NCI-H524 (cell line): Measurements from ENCODE around the gene BAHCC1.
A peak's percentile ranks its signal among the peaks of the same experiment; 100 is the strongest.
"Not testable (repeated sequence)": the region's sequence is repeated elsewhere in the genome, so short reads cannot be mapped to it uniquely, and the experiment has no call there.

Experiments
- DNase-seq, 2 experiments: peaks; one replicate each; lab custom pipeline; 2025; lab: John Stamatoyannopoulos, UW

BAHCC1 gene

GRCh38 chr17:81394921-81395599 is at the start of gene BAHCC1:
Gene BAHCC1, plus strand, starts transcription at chr17:81395457. Its CDS starts 4,283 bp downstream, at chr17:81399740.
- DNase-seq = peak; percentile 100

- peak; percentile 99 for DNase-seq
Measured at GRCh38 chr17:81346090-81346907, 49.0 kb upstream of the BAHCC1 start.

- no peak for DNase-seq
Measured at GRCh38 chr17:81346908-81347349, 48.3 kb upstream of the BAHCC1 start.

- no peak for DNase-seq
Measured at GRCh38 chr17:81347437-81347836, 47.8 kb upstream of the BAHCC1 start.

- DNase-seq = no peak
Measured at GRCh38 chr17:81348097-81349055, 46.9 kb upstream of the BAHCC1 start.

GRCh38 chr17:81349397-81350319 is 45.6 kb upstream of the BAHCC1 start:
- peak; percentile 89 to 96 for DNase-seq

GRCh38 chr17:81350320-81350890 is 44.9 kb upstream of the BAHCC1 start:
- no peak for DNase-seq

- DNase-seq = not testable (repeated sequence)
Measured at GRCh38 chr17:81351329-81352052, 43.8 kb upstream of the BAHCC1 start.

GRCh38 chr17:81352056-81352455 is 43.2 kb upstream of the BAHCC1 start:
- DNase-seq = not testable (repeated sequence)

GRCh38 chr17:81354252-81354953 is 40.9 kb upstream of the BAHCC1 start:
- no peak for DNase-seq

- no peak for DNase-seq
Measured at GRCh38 chr17:81354954-81355347, 40.3 kb upstream of the BAHCC1 start.

GRCh38 chr17:81359218-81359617 is 36.0 kb upstream of the BAHCC1 start:
- DNase-seq = no peak

GRCh38 chr17:81362001-81362400 is 33.3 kb upstream of the BAHCC1 start:
- DNase-seq = not testable (repeated sequence)

GRCh38 chr17:81364278-81365147 is 30.7 kb upstream of the BAHCC1 start:
- DNase-seq = no peak

GRCh38 chr17:81365148-81365600 is 30.1 kb upstream of the BAHCC1 start:
- DNase-seq = peak; percentile 57 to 72

GRCh38 chr17:81365601-81366585 is 29.4 kb upstream of the BAHCC1 start:
- no peak for DNase-seq

- DNase-seq = no peak
Measured at GRCh38 chr17:81366648-81367047, 28.6 kb upstream of the BAHCC1 start.
